GM12872 (cell line): ENCODE measurements around the gene SF3A2.

Experiments
- TF ChIP-seq, protein P1 (sequence below): IDR thresholded peaks from 3 replicates; pipeline ENCODE4 v1.5.1; 2011; ENCODE audit warnings: low read depth, mild to moderate bottlenecking, low read length, moderate library complexity; ENCODE audit not compliant: insufficient read depth

SF3A2 gene

DNA sequence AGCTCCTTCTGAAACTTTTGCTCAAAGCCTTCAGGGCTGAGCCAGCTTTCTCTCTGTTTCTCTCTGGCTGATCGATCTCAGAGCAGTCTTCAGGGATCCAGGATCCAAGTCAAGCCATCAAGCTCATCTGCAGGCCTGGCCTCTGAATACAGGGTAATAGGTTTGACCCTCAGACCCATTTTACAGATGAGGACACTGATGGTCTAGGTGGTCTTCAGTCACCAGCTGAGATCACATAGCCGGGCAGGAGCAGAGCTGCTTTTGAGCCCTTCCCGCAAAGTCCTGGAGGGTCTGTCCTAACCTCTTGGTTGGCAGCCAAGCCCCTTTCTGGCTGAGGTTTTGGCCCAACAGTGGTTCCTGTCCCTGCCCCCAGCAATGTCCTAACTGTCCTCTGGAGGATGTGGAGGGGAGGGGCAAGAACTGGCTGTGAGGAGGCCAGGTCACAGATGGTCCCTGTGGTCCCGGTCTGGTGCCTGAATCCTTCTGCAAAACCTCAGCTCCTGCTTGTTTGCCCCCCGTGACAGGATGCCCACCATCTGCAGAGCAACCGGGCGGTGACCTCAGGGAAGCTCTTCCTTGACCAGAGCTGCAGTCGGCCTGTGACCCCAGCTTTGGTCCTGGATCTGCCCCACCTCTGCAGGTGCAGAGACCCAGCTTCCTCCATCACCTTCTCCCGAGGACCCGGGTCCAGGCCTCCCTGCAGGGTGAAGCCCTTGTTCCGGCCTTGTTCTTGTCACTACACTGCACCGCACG lies 51.1 kb downstream of the SF3A2 start:
- TF ChIP-seq, protein P1, sequence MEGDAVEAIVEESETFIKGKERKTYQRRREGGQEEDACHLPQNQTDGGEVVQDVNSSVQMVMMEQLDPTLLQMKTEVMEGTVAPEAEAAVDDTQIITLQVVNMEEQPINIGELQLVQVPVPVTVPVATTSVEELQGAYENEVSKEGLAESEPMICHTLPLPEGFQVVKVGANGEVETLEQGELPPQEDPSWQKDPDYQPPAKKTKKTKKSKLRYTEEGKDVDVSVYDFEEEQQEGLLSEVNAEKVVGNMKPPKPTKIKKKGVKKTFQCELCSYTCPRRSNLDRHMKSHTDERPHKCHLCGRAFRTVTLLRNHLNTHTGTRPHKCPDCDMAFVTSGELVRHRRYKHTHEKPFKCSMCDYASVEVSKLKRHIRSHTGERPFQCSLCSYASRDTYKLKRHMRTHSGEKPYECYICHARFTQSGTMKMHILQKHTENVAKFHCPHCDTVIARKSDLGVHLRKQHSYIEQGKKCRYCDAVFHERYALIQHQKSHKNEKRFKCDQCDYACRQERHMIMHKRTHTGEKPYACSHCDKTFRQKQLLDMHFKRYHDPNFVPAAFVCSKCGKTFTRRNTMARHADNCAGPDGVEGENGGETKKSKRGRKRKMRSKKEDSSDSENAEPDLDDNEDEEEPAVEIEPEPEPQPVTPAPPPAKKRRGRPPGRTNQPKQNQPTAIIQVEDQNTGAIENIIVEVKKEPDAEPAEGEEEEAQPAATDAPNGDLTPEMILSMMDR: no peak

DNA sequence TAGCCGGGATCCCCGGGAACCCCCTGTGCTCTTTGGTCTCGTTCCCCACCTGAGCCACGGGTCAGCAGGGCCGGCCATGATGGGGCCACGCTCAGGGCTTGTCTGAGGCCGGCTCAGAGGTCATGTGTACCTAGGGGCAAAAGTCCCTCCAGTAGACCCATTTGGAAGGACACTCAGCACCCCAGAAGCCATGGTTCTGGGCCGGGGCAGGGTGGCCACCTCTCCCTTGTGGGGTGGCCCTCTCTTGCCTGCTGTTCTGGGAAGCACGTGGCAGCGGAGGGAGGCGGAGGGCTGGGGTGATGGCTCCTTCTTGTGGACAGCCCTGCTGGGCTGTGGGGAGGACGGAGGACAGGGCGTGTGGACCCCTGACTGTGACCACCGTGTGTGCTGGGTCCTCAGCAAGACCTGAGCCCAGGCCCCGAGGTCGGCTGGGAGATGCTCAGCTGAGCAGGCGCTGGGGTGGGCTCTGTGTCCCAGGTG lies 51.8 kb downstream of the SF3A2 start:
- TF ChIP-seq, protein P1: no peak

DNA sequence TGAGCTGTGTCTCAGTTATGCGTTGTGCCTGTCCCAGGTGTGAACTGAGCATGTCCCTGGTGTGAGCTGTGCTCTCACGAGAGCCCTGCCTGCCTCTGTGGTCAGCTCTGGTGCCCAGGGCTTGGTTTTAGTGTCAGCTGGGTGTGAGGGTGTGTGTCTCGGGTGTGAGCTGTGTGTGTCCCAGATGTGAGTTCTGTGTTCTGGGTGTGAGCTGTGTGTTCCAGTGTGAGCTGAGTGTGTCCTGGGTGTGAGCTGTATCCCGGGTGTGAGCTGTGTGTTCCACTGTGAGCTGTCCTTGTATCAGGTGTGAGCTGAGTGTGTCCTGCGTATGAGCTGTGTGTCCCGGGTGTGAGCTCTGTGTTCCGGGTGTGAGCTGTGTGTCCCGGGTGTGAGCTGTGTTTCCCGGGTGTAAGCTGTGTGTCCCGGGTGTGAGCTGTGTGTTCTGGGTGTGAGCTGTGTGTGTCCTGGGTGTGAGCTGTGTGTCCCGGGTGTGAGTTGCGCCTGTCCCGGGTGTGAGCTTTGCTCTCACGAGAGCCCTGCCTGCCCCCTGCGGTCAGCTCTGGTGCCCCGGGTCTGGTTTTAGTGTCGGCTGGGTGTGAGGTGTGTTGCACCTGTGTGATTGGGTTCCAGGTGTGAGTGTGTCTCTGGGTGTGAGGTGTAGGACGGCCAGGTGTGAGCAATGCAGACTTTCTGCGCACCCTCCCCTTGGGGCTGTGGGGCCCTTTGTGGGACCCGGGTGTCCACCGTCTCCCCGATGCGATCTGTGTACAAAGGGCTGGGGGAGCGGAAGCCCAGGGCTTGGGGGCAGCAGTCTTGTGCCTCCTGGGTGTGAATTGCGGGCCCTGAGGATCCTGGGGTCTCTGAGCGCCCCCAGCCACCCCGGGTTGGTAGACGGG lies 52.4 kb downstream of the SF3A2 start:
- TF ChIP-seq, protein P1: no peak

DNA sequence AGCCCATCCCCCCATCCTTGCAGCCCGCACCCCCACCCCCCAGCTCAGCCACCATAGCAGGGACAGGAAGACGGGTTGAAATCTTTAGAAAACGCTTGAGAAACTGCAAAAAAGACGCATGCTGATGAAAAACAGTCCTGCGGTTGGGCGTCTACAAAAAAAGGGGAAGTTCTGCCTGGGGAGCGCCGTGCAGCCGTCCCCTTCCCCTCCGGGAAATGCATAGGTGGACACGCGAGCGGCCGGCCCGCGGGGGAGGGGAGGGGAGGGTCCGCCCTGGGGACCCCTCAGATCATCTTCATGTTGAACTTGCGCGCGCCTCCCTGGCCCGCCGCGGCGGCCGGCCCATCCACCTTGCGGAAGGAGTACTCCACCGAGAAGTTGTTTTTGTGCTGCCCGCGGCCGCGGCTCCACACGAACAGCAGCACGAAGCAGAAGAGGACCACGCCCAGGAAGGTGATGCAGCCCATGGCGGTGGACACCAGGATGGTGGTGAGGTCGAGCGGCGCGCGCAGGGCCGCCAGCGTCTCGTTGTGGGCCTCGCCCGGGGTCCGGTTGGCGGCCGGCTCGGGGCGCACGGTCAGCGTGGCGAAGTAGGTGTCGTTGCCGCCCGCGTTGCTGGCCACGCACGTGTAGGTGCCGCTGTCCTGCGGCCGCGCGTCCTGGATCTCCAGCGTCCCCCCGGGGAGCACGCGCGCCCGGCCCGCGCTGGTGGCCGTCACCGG lies 53.3 kb downstream of the SF3A2 start:
- TF ChIP-seq, protein P1: no peak

DNA sequence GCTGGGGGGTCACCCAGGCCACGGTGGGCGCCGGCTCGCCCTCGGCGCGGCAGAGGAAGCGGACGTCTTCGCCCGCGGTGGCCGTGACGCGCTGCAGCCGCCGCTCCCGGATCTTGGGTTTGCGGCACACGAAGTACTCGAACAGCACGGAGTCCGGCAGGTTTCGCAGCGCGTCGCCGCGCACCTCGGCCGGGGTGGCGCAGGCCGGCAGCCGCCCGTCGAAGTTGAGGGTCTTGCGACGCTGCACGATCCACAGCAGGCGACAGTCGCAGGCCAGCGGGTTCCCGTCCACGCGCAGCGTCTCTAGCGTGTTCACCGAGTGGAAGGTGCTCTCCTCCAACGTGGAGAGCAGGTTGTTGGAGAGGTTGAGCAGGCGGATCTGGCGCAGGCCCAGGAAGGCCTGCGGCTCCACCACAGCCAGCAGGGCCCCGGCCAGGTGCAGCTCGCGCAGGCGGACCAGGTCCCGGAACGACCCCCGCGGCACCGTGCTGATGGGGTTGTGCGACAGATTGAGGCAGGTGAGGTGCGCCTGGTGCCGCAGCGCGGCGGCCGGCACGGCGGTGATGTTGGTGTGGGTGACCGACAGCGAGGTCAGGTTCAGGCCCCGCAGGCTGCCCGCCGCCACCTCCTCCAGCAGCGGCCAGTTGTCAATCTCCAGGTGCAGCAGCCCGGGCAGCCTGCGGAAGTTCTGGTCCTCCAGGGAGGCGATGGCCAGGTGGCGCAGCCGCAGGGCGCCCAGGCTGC lies 54.0 kb downstream of the SF3A2 start:
- TF ChIP-seq, protein P1: no peak

DNA sequence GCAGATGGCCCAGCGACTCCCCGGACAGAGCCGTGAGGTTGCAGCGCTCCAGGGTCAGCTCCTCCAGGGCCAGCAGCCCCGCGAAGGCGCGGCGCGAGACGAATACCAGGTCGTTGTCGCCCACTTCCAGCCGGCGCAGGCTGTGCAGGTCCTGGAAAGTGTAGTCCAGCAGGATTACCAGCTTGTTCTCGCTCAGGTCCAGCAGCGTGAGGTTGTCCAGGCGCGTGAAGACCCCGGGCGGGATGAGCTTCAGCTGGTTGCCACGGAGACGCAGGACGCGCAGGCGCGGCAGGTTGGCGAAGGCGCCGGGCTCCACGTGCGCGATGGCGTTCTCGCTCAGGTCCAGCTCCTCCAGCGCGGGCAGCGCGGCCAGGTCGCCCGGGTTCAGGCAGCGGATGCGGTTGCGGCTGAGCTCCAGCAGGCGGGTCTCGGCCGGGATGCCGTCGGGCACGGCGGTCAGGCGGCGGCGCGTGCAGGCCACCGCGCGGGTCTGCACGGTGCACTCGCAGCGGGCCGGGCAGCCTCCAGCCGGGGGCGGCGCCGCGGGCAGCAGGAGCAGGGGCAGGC lies 54.6 kb downstream of the SF3A2 start:
- TF ChIP-seq, protein P1: no peak
